Neuronal stem cell (in vitro differentiated cells): Measurements from ENCODE around the gene MACIR.

ENCODE experiments used
- DNase-seq: peaks from one replicate; pipeline ENCODE4 v3.0.0-alpha.2; 2013; ENCODE audit warnings: low spot score
- H2AFZ ChIP-seq: one replicate; pipeline ENCODE4 v1.6.1; 2013; ENCODE audit warnings: mild to moderate bottlenecking, low read length, inconsistent platforms
- H2AK5ac ChIP-seq: 2 replicates; pipeline ENCODE4 v1.6.1; 2013; ENCODE audit warnings: low read depth, mild to moderate bottlenecking, inconsistent platforms, low read length, moderate library complexity, mixed read lengths
- H2BK120ac ChIP-seq: 2 replicates; pipeline ENCODE4 v1.6.1; 2013; ENCODE audit warnings: low read depth, mild to moderate bottlenecking, inconsistent platforms, low read length, moderate library complexity, mixed read lengths
- H2BK12ac ChIP-seq: one replicate; pipeline ENCODE4 v1.6.1; 2013; ENCODE audit warnings: low read length, inconsistent platforms
- H2BK15ac ChIP-seq: 2 replicates; pipeline ENCODE4 v1.6.1; 2013; ENCODE audit warnings: mild to moderate bottlenecking, low read length, inconsistent platforms, mixed read lengths
- H2BK5ac ChIP-seq: one replicate; pipeline ENCODE4 v1.6.1; 2013; ENCODE audit warnings: inconsistent platforms, mild to moderate bottlenecking, low read length, moderate library complexity
- H3K14ac ChIP-seq: one replicate; pipeline ENCODE4 v1.6.1; 2013; ENCODE audit warnings: low read length, inconsistent platforms
- H3K18ac ChIP-seq: 2 replicates; pipeline ENCODE4 v1.6.1; 2013; ENCODE audit warnings: low read length, inconsistent platforms
- H3K23ac ChIP-seq: 2 replicates; pipeline ENCODE4 v1.6.1; 2013; ENCODE audit warnings: low read depth, mild to moderate bottlenecking, mixed read lengths, low read length, inconsistent platforms; ENCODE audit not compliant: poor library complexity
- H3K27ac ChIP-seq: replicated peaks from 3 replicates; pipeline ENCODE4 v1.5.1; 2013; ENCODE audit warnings: low read length, inconsistent platforms
- H3K27me3 ChIP-seq, 3 experiments: 2 replicates each; pipeline ENCODE4 v1.6.1; 2013; ENCODE audit warnings: low read length in 3 of 3, mild to moderate bottlenecking in 2 of 3, inconsistent platforms in 1 of 3, low read depth in 1 of 3, mixed read lengths in 1 of 3, moderate library complexity in 1 of 3; ENCODE audit not compliant: control insufficient read depth in 3 of 3, insufficient read depth in 3 of 3
- H3K36me3 ChIP-seq, 2 donors: replicated peaks in 1 of 2; 2 replicates each; pipeline ENCODE4 v1.6.1; 2013; ENCODE audit warnings: low read length in 2 of 2; ENCODE audit not compliant: control insufficient read depth in 2 of 2, insufficient read depth in 2 of 2
- H3K4ac ChIP-seq: 2 replicates; pipeline ENCODE4 v1.6.1; 2013; ENCODE audit warnings: inconsistent platforms, mild to moderate bottlenecking, low read length, moderate library complexity
- H3K4me1 ChIP-seq, 2 donors: 1 replicate in 1 of 2; 2 replicates in 1 of 2; pipeline ENCODE4 v1.6.1; 2013; ENCODE audit warnings: low read length in 2 of 2, low read depth in 1 of 2; ENCODE audit not compliant: control insufficient read depth in 2 of 2, insufficient read depth in 1 of 2
- H3K4me2 ChIP-seq: one replicate; pipeline ENCODE4 v1.6.1; 2013; ENCODE audit warnings: mild to moderate bottlenecking, low read length, inconsistent platforms; ENCODE audit not compliant: insufficient read depth, poor library complexity, severe bottlenecking
- H3K4me3 ChIP-seq, 2 donors: 2 replicates each; pipeline ENCODE4 v1.5.1; 2013; ENCODE audit warnings: low read length in 2 of 2, mild to moderate bottlenecking in 2 of 2, inconsistent platforms in 1 of 2, moderate library complexity in 1 of 2
- H3K79me1 ChIP-seq: one replicate; pipeline ENCODE4 v1.6.1; 2013; ENCODE audit warnings: low read depth, mild to moderate bottlenecking, inconsistent platforms, low read length, moderate library complexity
- H3K9ac ChIP-seq: one replicate; pipeline ENCODE4 v1.6.1; 2013; ENCODE audit warnings: mild to moderate bottlenecking, low read depth, low read length, inconsistent platforms; ENCODE audit not compliant: poor library complexity
- H3K9me3 ChIP-seq, 2 donors: replicated peaks in 1 of 2; 2 replicates each; pipeline versions ENCODE3 to v1.6.1; 2013; ENCODE audit warnings: low read length in 2 of 2, mild to moderate bottlenecking in 2 of 2, inconsistent platforms in 1 of 2, low read depth in 1 of 2, mixed read lengths in 1 of 2, moderate library complexity in 1 of 2; ENCODE audit not compliant: control insufficient read depth in 2 of 2, insufficient read depth in 1 of 2
- H4K8ac ChIP-seq: one replicate; pipeline ENCODE4 v1.6.1; 2013; ENCODE audit warnings: low read depth, mild to moderate bottlenecking, inconsistent platforms, low read length, moderate library complexity
- H4K91ac ChIP-seq: one replicate; pipeline ENCODE4 v1.6.1; 2013; ENCODE audit warnings: low read length, low read depth, mild to moderate bottlenecking, inconsistent platforms; ENCODE audit not compliant: poor library complexity
- WGBS, 2 donors: extraction: QIAGEN DNeasy Blood & Tissue Kit; methylation state at CpG; one replicate each; pipeline ENCODE4 v1.1.7; 2013; ENCODE audit warnings: missing lambda C conversion rate in 2 of 2, mixed read lengths in 1 of 2; ENCODE audit not compliant: insufficient read length in 2 of 2, insufficient replicate concordance in 1 of 2; ENCODE audit errors: extremely low coverage in 2 of 2; 5-methylcytosine and 5-hydroxymethylcytosine counted together

MACIR gene

DNA sequence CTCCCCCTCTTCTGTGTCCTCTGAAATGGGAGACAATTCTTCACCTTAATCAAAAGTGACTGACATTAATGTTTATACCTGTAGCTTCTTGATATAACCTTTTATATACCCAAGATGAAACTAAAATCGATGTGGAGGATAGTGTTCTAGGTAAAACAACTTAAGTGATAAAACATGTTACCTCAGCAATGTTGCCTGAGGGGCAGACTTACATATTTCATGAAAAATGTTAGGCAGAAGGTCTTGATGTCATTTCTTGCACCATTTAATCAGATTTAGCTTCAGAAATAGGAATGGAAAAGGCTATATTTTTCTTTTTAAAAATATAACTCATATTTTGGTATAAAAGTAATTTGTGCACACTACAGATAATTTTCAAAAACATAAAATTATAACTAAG is 22.7 kb upstream of the MACIR start:
- Histone ChIP-seq H3K9me3 (no peaks in the 10 kb centered on the region), H2BK15ac (no peak overlapping the region), H2AFZ (no peak overlapping the region), H3K14ac (no peak overlapping the region), H3K4me1 (no peaks in the 10 kb centered on the region), H4K8ac (no peak overlapping the region), H3K4ac (no peak overlapping the region), H3K23ac (no peak overlapping the region), H3K36me3 (no peaks in the 10 kb centered on the region), H2AK5ac (no peak overlapping the region), H2BK120ac (no peak overlapping the region), H3K18ac (no peak overlapping the region), H4K91ac (no peak overlapping the region), H2BK5ac (no peak overlapping the region), H3K79me1 (no peaks in the 10 kb centered on the region), H3K27ac (no peak overlapping the region), H3K27me3 (no peaks in the 10 kb centered on the region), H3K9ac (no peak overlapping the region), H2BK12ac (no peak overlapping the region), H3K4me3 (no peak overlapping the region), H3K4me2 (no peak overlapping the region)
- no peak for DNase-seq
- no CpG with 5 or more reads among the region's 1 CpG for WGBS, 2 donors

GRCh38 chr5:103237778-103238177 is 20.8 kb upstream of the MACIR start:
- H3K27ac ChIP-seq = no peak overlapping the region

DNA sequence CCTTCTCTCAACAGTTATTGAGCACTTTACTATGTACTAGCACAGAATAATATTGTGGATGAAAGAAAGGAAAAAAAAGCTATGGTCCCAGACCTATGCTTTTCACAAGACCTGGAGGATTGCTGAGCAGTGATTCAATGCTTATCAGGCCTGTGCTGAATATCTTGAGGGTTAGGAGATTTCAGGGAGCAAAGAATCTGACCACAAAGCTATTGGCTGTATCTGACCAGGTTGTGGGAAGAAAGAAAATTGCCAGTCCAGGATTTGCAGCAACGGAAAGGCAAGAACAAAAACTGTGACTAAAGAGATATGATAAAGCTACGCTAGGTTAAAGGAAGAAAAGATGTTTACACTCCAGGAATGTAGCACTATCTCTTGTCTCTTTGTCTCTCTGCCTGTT is 14.9 kb upstream of the MACIR start:
- Histone ChIP-seq H3K23ac (no peak overlapping the region), H4K8ac (no peak overlapping the region), H4K91ac (no peak overlapping the region), H2BK12ac (no peak overlapping the region), H3K9me3 (no peaks in the 10 kb centered on the region), H2BK15ac (no peak overlapping the region), H3K4me2 (no peak overlapping the region), H3K4me3 (no peak overlapping the region), H2AFZ (peak overlapping the region; percentile 62), H3K4me1 (peaks cover 0 to 2% of the 10 kb centered on the region in 2 donors), H3K36me3 (no peaks in the 10 kb centered on the region), H3K27ac (no peak overlapping the region), H3K18ac (no peak overlapping the region), H2AK5ac (no peak overlapping the region), H2BK120ac (no peak overlapping the region), H3K9ac (no peak overlapping the region), H2BK5ac (no peak overlapping the region), H3K4ac (no peak overlapping the region), H3K14ac (no peak overlapping the region), H3K79me1 (no peaks in the 10 kb centered on the region), H3K27me3 (no peaks in the 10 kb centered on the region)
- DNase-seq = no peak
- no CpG with 5 or more reads among the region's 2 CpGs for WGBS, 2 donors

More at GRCh38 chr5:103237778-103238177, 20.8 kb upstream of the MACIR start:
- Histone ChIP-seq H3K9ac (no peak overlapping the region), H4K91ac (no peak overlapping the region), H3K4me1 (no peaks in the 10 kb centered on the region), H2AK5ac (no peak overlapping the region), H2BK5ac (no peak overlapping the region), H2BK120ac (no peak overlapping the region), H3K14ac (no peak overlapping the region), H3K27me3 (no peaks in the 10 kb centered on the region), H3K18ac (no peak overlapping the region), H4K8ac (no peak overlapping the region), H3K4ac (no peak overlapping the region), H3K9me3 (no peaks in the 10 kb centered on the region), H3K4me3 (no peak overlapping the region), H3K23ac (no peak overlapping the region), H3K36me3 (no peaks in the 10 kb centered on the region), H2AFZ (no peak overlapping the region), H3K79me1 (no peaks in the 10 kb centered on the region), H2BK15ac (no peak overlapping the region), H2BK12ac (no peak overlapping the region), H3K4me2 (no peak overlapping the region)
- WGBS, 2 donors = no CpG with 5 or more reads among the region's 1 CpG
- DNase-seq = no peak

GRCh38 chr5:103244398-103244797 is 14.2 kb upstream of the MACIR start:
- Histone ChIP-seq H3K9ac (no peak overlapping the region), H2BK5ac (no peak overlapping the region), H2BK12ac (no peak overlapping the region), H3K4me3 (no peak overlapping the region), H4K8ac (no peak overlapping the region), H3K79me1 (no peaks in the 10 kb centered on the region), H3K14ac (no peak overlapping the region), H2BK15ac (no peak overlapping the region), H3K4me2 (no peak overlapping the region), H3K27ac (no peak overlapping the region), H3K18ac (no peak overlapping the region), H2BK120ac (no peak overlapping the region), H2AFZ (peak overlapping the region; percentile 62), H3K4ac (no peak overlapping the region), H3K23ac (no peak overlapping the region), H3K27me3 (no peaks in the 10 kb centered on the region), H4K91ac (no peak overlapping the region), H2AK5ac (no peak overlapping the region), H3K4me1 (peaks cover 0 to 2% of the 10 kb centered on the region in 2 donors), H3K36me3 (no peaks in the 10 kb centered on the region), H3K9me3 (no peaks in the 10 kb centered on the region)
- no peak for DNase-seq
